ENCODE data around the gene DNAI1.

The DNAI1 gene

GRCh38 chr9:34540827-34541226, 82.2 kb downstream of the DNAI1 start:
- DNase-seq (ENCODE audit: low read depth in 4 of 4, low spot score in 1 of 4): no peak

DNA sequence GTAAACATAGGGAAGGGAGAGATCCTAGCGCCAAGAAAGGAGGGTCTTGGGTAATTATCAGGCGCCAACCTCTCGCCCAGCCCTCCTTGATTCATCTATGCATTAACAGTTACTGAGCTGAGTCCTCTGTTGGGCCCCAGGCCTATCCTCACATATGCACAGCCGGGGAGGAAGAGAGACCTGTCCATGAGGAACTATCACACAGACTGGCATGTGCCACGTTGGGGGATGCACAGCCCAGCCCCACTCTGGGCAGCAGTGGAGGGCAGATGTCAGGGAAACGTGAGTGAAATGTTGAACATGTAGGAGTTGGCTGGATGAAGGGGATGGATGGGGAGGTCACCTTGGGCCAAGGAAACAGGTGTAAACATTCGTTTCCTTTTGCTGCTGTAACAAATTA, 82.9 kb downstream of the DNAI1 start:
- no peak for DNase-seq (ENCODE audit: low read depth in 4 of 4, low spot score in 1 of 4)

- DNase-seq (ENCODE audit: low read depth in 4 of 4, low spot score in 1 of 4): no peak
Observed at GRCh38 chr9:34544035-34544434, 85.4 kb downstream of the DNAI1 start.

- DNase-seq (ENCODE audit: low read depth in 4 of 4, low spot score in 1 of 4): no peak
Observed at GRCh38 chr9:34545497-34545896, 86.9 kb downstream of the DNAI1 start.

DNA sequence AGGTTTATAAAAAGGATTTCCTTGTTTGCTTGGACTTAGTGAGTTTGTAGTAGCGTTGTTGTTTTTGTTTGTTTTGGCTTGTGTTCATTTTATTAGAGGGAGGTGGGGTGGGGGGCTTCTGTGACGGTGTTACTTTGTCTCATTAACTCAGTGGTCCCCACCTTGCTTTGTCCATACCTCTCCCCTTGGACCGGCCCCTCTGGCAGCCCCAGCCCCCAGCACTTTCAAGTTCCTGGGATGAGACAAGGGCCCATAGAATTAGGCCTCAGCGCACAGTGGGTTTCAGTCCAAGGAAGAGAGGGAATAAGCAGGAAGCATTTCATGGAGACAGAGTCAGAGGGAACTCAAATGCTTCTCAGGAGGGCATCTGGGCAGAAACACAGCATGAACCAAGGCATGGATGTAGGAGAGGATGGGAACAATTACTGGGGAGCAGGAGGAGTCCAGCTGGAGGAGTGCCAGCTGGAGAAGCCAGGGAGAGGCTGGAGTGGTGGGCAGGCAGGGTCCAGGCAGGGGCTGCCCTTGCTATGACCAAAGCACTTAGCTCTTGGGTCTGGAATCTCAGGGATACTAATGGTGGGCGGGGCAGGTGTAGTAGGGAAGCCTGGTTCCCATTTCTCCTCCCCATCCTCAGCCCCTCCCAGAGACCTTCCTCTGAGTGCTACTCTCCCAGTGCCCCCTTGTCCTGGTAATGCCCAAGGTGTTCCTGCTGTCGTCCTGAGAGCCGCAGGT, 87.7 kb downstream of the DNAI1 start:
- DNase-seq (ENCODE audit: low read depth in 4 of 4, low spot score in 1 of 4): no peak

DNA sequence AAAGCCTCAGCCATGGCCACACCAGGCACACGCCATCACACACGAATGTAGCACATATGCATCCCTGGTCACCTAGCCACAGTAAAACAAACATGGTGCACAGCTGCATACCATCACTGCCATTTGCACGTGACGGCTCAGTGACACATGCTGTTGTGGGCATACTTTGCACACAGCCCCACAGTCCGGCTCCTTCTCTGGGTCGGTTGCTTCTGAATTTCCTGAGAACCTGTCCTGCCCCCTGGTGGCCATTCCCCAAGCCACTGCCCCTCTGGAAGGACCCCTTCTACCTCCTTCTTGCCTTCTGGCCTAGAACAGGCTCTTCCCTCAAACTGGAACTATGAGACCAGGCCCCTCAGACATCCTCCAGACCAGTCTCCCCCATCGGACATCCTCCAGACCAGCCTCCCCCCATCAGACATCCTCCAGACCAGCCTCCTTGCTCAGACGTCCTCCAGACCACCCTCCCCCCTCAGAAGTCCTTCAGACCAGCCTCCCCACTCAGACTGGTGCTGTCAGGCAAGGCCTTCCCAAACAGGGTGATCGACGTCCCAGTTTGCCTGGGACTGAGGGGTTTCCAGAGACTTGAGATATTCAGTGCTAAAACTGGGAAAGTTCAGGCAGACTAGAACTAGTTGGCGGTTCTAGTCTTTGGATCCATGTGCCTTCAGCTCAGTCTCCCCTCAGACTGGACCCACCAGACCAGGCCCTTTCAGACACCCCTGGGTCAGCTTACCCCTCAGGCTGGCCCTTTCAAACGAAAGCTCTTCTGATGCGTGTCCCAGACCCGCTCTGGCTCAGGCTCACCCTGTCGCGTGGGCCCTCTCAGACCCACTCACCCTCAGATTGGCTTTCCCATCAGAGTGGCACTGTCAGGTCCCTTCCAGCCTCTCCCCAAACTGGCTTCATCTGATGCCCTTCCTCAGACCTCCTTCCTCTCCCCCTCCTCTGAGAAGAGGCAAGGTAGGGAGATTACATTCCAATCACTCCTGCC, 88.5 kb downstream of the DNAI1 start:
- peak in 3 of 4 experiments; percentile 14 to 42 (median 39) for DNase-seq (ENCODE audit: low read depth in 4 of 4, low spot score in 1 of 4)

- peak in 2 of 4 experiments; percentile 18 to 20 for DNase-seq (ENCODE audit: low read depth in 4 of 4, low spot score in 1 of 4)
Observed at GRCh38 chr9:34547960-34548611, 89.5 kb downstream of the DNAI1 start.

DNA sequence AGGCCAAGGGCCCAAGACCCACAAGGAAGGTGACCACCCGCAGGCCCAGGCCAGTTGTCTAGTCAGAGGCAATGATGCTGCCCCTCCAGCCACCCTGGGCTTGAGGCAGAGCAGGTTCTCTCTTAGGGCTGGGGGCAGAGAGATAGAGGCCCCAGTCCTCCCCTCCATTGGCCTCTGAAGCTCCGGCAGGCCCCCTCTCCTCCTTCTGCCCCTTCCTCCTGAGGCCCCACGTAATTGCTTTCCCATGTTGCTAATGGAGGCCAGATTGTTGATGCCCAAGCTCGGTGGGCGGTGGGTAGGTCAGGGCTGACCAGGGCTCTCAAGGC, 90.8 kb downstream of the DNAI1 start:
- DNase-seq (ENCODE audit: low read depth in 4 of 4, low spot score in 1 of 4): no peak

GRCh38 chr9:34550016-34550680, 91.5 kb downstream of the DNAI1 start:
- DNase-seq (ENCODE audit: low read depth in 4 of 4, low spot score in 1 of 4): no peak

DNA sequence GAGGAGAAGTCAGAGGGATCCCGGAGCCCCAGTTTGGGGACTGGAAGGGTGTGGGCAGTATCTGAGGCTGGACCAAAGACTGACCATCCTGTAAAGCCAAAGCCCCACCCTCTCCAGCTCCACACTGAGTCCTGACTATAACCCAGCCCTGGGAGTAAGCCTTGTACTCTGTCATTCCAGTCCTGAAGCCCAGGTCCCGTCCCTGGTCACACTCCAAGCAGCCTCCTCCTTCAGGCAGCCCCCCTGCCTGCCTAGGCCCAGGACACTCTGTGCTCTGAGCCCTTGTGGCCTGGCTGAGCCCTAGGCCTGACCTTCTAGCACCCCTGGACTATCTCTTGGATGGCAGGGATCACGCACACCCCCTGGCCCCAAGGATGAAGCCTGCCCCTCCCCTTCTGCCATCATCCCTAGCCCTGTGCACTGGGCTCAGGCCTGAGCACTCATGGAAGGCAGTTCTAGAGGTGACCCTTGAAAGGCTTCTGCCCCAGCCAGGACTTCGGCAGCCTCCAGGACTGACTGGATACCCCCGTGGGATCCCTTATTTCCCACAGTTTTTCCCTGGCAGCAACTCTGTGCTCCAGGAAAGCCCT, 92.2 kb downstream of the DNAI1 start:
- no peak for DNase-seq (ENCODE audit: low read depth in 4 of 4, low spot score in 1 of 4)

DNA sequence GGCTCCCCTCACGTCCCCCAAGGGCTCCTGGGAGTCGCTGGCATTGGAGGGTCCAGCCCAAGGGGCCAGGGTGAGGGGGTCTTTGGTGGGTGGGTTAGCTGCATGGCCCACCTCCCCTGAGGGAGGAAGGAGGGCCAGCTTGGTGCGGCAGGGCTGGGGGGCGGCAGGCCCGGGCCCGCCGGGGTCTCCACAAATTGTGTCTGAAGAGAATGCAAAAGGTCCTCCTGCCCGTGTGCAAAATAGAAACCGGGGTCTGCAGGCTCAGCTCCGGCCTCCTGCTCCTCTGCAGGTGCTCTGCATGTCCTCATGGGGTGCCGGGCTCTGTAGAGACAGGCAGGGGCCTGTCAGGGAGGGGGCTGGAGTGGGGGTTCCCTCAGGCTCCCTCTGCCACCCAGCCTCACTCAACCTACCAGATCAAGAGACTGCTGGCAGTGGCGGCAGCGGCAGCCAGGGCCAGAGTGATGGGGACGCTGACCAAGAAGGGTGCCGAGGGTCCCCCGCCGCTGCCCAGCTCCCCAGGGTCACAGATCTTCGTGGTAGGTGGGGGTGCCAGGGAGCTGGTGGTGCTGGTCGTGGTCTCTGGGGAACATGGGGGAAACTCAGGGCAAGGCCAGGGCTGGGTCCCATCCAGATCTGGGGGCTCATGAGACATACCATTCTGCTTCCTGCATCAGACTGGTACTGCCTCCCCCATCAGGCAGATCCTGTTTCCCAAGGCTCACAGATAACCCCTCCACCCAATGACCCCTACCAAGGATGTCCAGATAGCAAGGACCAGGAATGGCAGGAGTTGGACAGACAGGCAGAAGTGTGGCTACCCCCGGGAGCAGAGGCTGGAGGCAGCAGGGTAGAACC, 93.4 kb downstream of the DNAI1 start:
- DNase-seq (ENCODE audit: low read depth in 4 of 4, low spot score in 1 of 4): no peak

DNA sequence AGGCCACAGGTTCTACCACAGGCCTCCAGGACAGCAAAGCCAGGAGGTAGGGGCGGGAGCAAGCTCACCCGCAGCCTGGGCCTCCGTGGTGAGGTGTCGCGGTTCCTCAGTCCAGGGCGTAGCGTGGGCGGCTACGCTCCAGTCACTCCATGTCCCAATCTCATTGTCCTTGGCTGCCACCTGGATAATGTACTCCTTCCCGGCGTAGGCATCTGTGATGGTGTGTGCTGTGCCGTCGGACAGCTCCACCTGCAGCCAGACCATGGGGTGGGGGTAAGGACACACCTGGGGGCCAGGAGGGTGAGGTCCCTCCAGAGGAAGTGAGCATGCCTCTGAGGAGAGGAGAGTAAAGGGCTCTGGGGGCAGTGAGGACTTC, 94.0 kb downstream of the DNAI1 start:
- DNase-seq (ENCODE audit: low read depth in 4 of 4, low spot score in 1 of 4): no peak

GRCh38 chr9:34552986-34553385, 94.4 kb downstream of the DNAI1 start:
- no peak for DNase-seq (ENCODE audit: low read depth in 4 of 4, low spot score in 1 of 4)

DNA sequence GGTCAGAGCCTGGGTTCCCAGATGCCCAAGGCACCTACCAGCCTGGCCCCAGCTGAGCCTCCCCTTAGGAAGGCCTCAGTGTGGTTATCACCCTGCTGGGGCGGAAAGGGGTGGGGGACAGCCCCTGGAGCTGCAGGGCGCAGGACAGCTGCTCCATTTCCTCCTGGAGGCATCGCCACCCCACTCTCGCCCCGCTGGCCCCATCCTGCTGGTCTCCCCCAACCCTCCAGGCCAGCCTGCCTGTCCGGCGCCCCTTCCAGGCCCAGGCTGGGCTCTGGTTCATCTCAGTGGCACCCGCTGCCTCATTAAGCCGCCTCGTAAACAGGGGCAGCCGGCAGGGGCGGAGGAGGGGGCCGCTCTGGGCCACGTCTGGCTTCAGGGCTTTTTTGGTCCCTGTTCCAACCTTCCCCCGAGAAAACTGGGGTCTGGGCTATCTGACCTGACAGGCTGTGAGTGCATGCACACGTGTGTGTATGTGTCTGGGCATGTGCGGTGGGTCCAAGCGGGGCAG, 95.0 kb downstream of the DNAI1 start:
- no peak for DNase-seq (ENCODE audit: low read depth in 4 of 4, low spot score in 1 of 4)

GRCh38 chr9:34554211-34555001, 95.8 kb downstream of the DNAI1 start:
- DNase-seq (ENCODE audit: low read depth in 4 of 4, low spot score in 1 of 4): no peak

DNA sequence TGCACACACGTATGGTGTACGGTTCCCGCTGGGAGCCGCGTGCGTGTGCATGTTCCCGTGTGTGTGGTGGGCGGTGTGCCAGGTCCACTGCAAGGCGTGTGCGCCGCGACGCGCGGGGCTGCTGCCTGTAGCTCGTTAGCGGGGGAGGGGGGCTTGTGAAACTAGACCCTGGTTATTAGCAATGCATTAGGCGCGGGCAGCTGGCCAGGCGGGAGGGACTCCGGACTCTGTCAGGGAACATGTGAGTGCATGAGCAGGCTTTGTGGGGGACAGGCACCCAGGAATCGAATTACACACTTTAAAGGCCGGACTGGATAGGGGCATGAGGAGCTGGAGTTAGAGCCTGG, 96.4 kb downstream of the DNAI1 start:
- no peak for DNase-seq (ENCODE audit: low read depth in 4 of 4, low spot score in 1 of 4)

GRCh38 chr9:34555500-34555899, 96.9 kb downstream of the DNAI1 start:
- no peak for DNase-seq (ENCODE audit: low read depth in 4 of 4, low spot score in 1 of 4)

GRCh38 chr9:34555936-34556525, 97.4 kb downstream of the DNAI1 start:
- no peak for DNase-seq (ENCODE audit: low read depth in 4 of 4, low spot score in 1 of 4)

GRCh38 chr9:34556949-34557348, 98.3 kb downstream of the DNAI1 start:
- no peak for DNase-seq (ENCODE audit: low read depth in 4 of 4, low spot score in 1 of 4)

Data from stimulated activated CD4-positive, alpha-beta T cell treated with anti-CD3 and anti-CD28 coated beads, Interleukin-1b, Interleukin-23, amount 100 ng/mL, for 24 hours (primary cell).